Measurements from ENCODE around the gene PRDM2.
"Not testable (repeated sequence)": the region's sequence is repeated elsewhere in the genome, so short reads cannot be mapped to it uniquely, and the experiment has no call there.

The PRDM2 gene

GRCh38 chr1:13699936-13700520 is at the start of gene PRDM2:
Gene PRDM2 (plus strand): TSS chr1:13700188. CDS start chr1:13715606, 15,418 bp downstream.
- DNase-seq (ENCODE audit: low spot score): peak; percentile 20

GRCh38 chr1:13651279-13651678 is 48.7 kb upstream of the PRDM2 start:
- no peak for DNase-seq (ENCODE audit: low spot score)

GRCh38 chr1:13652238-13652637 is 47.8 kb upstream of the PRDM2 start:
- no peak for DNase-seq (ENCODE audit: low spot score)

- no peak for DNase-seq (ENCODE audit: low spot score)
These were observed 38.4 kb upstream of the PRDM2 start for GRCh38 chr1:13661539-13661938.

GRCh38 chr1:13662493-13662892 is 37.5 kb upstream of the PRDM2 start:
- no peak for DNase-seq (ENCODE audit: low spot score)

- DNase-seq (ENCODE audit: low spot score): no peak
These were observed 36.0 kb upstream of the PRDM2 start for GRCh38 chr1:13663969-13664368.

- no peak for DNase-seq (ENCODE audit: low spot score)
These were observed 35.5 kb upstream of the PRDM2 start for GRCh38 chr1:13664451-13664850.

GRCh38 chr1:13666317-13666716 is 33.7 kb upstream of the PRDM2 start:
- DNase-seq (ENCODE audit: low spot score): no peak

GRCh38 chr1:13667691-13668090 is 32.3 kb upstream of the PRDM2 start:
- DNase-seq (ENCODE audit: low spot score): no peak

- DNase-seq (ENCODE audit: low spot score): no peak
These were observed 25.6 kb upstream of the PRDM2 start for GRCh38 chr1:13674377-13674776.

- DNase-seq (ENCODE audit: low spot score): no peak
These were observed 24.8 kb upstream of the PRDM2 start for GRCh38 chr1:13675151-13675651.

GRCh38 chr1:13677896-13678295 is 22.1 kb upstream of the PRDM2 start:
- no peak for DNase-seq (ENCODE audit: low spot score)

- no peak for DNase-seq (ENCODE audit: low spot score)
These were observed 20.3 kb upstream of the PRDM2 start for GRCh38 chr1:13679651-13680050.

GRCh38 chr1:13680609-13681008 is 19.4 kb upstream of the PRDM2 start:
- DNase-seq (ENCODE audit: low spot score): not testable (repeated sequence)

- DNase-seq (ENCODE audit: low spot score): no peak
These were observed 18.1 kb upstream of the PRDM2 start for GRCh38 chr1:13681921-13682320.

- no peak for DNase-seq (ENCODE audit: low spot score)
These were observed 17.5 kb upstream of the PRDM2 start for GRCh38 chr1:13682444-13682843.

- DNase-seq (ENCODE audit: low spot score): no peak
These were observed 16.8 kb upstream of the PRDM2 start for GRCh38 chr1:13683206-13683605.

- no peak for DNase-seq (ENCODE audit: low spot score)
These were observed 12.8 kb upstream of the PRDM2 start for GRCh38 chr1:13687151-13687715.

- not testable (repeated sequence) for DNase-seq (ENCODE audit: low spot score)
These were observed 6.9 kb upstream of the PRDM2 start for GRCh38 chr1:13693094-13693493.

- DNase-seq (ENCODE audit: low spot score): no peak
These were observed 4.9 kb upstream of the PRDM2 start for GRCh38 chr1:13694886-13695684.

GRCh38 chr1:13697738-13698137 is 2.2 kb upstream of the PRDM2 start:
- DNase-seq (ENCODE audit: low spot score): no peak

- no peak for DNase-seq (ENCODE audit: low spot score)
These were observed 478 bp upstream of the PRDM2 start for GRCh38 chr1:13699510-13699909.
